HG03039 (cell line): ENCODE results near the gene ZMAT3.
A peak's percentile ranks its signal among the peaks of the same experiment; 100 is the strongest.
"Not testable (repeated sequence)": the region's sequence is repeated elsewhere in the genome, so short reads cannot be mapped to it uniquely, and the experiment has no call there.

Source experiments
- ATAC-seq: cut with Tn5 transposase; IDR thresholded peaks from one replicate; pipeline ENCODE4 v1.9.1; 2021; ENCODE audit warnings: mild to moderate bottlenecking, moderate library complexity; ENCODE audit not compliant: unreplicated experiment

ZMAT3 gene

DNA sequence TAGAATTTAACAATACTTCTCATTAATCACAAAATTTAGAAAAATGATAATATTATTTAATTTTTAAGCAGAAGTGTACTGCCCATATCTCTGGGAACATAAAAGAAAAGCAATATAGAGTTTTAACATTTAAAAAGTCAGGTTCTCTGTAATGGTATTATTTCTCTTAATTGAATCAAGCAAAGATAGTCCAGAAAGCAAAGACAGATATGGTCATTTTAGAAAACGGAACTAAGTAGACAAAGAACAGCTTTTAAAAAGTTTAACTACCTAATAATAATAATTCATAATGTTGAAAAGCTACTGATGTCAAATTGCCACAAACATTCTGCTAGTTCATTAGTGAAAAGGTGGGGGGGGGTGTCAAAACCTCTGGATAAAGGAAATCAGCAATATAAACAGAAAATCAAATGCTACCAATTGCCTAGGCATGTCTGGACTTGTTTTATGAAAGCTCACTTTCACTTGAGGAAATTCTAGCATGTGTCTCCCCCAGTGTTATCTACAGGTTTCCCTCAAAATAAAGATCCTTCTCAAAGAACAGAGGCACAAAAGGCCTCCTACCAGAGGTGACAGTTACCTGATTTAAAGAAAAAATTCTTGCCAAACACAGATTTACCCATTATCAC is 1.7 kb downstream of the ZMAT3 start:
- ATAC-seq = no peak

DNA sequence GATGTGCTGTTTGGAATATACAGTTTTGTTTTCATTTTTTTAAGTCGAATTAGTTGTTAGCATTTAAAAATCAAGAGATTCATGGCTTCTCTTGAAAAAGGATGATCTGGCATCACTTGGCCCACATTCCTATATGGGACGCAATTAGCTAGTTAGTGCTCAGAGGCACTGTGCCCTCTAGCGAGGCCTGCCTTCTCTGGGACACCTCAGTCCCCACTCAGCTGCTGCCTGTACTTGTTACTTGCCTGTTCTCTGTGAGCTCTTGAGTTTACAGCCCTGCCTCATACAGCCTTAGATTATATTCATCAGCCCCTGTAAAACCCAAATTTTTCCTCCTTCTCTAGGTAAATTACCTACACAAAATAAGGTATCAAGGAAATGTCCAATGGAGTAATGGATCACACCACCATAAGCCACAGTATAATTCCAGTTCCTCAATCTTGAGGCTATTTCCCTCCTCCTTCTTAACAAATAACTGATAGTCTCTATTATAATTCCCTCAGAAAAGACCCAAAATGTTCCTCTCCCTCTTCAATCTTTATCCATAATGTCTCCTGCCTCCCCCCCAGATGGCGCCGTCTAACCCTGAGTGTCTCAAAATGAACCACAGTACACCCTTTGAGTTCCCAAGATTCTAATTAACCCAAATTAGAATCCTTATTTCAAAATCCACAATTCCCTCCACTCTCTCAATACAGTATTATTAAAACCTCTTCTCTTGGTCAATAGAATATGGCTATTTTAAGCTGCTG is 2.7 kb downstream of the ZMAT3 start:
- ATAC-seq = no peak

DNA sequence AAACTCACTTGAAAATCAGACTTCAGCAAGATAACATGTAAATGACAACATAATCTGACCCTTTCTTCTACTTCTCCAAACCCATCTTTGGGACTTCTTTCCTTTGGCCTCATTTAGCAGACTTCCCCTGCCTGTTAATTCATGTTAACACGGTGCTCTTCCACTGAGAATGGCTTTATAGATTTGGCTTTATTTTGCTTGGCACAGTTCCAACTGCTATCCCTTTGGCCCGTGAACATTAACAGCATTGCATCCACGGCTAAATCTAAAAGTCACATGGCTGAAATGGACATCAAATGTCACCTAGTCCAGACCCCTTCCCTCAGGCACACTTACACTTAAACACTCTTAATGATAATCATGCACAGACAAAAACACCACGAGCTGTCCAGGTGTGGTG is 3.8 kb downstream of the ZMAT3 start:
- no peak for ATAC-seq

DNA sequence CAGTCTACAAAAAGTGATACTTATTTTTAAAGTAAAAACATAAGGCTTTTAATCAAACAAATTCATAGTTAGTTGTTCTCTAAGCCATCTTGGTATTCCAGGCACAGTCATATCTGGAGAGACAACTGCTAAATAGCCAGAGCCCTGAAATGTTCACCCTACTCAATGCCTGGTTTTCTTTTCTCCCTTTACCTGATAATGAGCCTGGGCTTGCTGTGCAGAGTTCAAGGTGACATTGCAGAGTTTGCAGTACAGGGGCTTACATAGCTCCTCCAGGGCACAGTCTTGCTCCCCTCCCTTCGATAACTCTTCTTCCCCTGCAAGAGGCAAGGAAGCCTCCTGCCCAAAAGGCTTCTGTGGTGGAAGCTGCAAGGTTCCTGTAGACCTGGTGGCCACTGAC is 4.3 kb downstream of the ZMAT3 start:
- ATAC-seq = no peak

DNA sequence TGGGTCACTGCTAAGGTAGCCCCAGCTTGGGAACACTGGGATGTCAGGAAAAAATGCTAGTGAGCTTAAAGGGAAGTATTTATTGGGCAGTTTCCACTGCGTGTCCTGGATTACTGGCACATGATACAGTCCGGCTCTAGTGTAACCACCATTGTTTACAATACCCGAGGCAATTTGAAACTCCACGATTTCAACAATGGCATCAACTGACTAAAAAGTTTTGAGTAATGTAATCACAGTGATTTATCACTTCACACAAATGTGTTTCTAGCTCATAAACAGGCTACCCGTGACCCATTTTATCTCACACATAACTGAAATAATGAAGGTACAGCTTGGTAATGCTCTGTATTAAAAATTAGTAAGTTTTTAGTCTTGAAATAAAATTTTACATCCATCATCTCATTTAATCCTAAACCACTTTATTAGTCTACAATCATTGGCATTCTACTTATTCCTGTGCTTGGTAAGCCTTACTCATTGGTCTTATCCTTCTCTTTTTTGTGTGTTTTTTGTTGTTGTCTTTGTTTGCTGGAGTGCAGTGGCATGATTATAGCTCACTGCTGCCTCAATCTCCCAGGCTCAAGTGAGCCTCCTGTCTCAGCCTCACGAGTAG is 7.6 kb downstream of the ZMAT3 start:
- ATAC-seq = no peak

DNA sequence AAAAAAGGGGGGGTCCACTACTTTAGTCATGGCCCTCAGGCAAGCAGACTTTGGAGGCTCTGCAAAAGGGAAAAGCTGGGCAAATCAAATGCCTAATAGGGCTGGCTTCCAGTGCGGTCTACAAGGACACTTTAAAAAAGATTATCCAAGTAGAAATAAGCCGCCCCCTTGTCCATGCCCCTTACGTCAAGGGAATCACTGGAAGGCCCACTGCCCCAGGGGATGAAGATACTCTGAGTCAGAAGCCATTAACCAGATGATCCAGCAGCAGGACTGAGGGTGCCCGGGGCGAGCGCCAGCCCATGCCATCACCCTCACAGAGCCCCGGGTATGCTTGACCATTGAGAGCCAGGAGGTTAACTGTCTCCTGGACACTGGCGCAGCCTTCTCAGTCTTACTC is 15.3 kb downstream of the ZMAT3 start:
- ATAC-seq = no peak

DNA sequence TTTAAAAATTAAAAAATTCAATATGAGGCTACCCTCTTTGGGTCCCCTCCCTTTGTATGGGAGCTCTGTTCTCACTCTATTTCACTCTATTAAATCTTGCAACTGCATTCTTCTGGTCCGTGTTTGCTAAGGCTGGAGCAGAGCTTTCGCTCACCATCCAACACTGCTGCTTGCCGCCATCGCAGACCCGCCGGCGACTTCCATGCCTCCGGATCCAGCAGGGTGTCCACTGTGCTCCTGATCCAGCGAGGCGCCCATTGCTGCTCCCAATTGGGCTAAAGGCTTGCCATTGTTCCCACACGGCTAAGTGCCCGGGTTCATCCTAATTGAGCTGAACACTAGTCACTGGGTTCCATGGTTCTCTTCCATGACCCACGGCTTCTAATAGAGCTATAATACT is 17.0 kb downstream of the ZMAT3 start:
- not testable (repeated sequence) for ATAC-seq

DNA sequence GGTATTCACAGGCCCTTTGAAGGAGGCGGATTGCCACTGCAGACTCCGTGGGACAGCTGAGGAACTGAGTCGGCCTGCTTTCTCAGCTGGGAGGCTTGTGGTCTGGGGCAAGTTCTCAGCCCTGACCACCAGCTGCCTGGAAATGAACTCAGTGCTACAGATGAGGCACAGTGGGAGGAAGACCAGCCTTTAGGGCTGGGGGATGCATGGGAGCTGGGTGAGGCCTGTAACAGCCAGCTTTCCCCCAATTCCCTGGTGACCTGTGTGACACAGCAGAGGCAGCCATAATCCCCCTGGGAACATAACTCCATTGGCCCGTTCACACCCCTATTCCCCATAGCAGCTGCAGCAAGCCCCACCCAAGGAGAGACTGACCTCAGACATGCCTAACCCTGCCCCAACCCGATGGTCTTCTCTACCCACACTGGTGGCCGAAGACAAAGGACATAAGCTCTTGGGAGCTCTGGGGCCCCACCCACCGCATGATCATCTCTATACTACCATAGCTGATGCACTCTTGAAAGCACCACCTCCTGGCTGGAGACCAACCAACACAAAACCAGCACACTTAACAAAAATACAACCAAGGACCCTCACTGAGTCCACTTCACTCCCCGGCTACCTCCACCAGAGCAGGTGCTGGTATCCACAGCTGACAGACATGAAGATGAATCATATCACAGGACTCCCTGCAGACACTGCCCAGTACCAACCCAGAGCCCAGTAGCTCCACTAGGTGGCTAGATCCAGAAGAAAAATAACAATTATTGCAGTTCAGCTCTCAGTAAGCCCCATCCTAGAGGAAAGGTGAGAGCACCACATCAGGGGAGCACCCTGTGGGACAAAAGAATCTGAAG is 24.9 kb downstream of the ZMAT3 start:
- peak; percentile 82 for ATAC-seq

DNA sequence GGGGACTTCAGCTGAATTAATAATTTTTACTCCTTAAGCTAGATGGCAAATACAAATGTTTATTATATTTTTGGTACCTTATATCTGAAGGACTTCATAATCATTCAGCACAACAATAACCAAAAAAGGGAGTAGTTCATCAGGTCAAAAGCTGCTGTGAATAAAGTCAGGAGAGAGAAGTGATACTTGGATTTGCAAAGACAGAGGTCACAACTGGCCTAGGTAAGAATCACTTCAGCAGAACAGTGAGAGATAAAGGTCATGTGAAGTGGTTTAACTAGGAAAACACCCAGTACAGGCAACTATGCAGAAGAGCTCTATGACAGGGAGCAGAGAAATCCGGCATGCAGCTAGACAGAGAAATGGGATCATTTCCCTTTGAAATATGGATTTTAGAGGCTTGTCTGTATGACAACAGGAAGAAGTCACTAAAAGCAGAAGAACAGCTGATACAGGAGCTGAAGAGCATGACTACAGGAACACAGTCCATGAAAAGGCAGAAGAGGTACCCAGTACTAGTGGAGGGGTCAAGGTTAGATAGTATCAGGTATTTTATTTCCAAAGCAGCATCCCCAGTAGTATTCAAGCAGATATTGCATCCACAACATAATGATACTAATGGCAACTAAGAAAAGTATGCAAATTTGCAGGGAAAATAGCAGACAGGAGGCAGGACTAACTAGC is 25.7 kb downstream of the ZMAT3 start:
- peak; percentile 67 for ATAC-seq

DNA sequence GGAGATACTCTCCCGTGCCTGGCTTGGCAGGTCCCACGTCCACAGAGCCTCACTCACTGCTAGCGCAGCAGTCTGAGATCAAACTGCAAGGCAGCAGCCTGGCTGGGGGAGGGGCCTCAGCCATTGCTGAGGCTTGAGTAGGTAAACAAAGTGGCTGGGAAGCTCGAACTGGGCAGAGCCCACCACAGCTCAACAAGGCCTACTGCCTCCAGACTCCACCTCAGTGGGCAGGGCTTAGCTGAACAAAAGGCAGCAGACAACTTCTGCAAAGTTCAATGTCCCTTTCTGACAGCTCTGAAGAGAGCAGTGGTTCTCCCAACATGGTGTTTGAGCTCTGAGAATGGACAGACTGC is 32.7 kb downstream of the ZMAT3 start:
- ATAC-seq = not testable (repeated sequence)

DNA sequence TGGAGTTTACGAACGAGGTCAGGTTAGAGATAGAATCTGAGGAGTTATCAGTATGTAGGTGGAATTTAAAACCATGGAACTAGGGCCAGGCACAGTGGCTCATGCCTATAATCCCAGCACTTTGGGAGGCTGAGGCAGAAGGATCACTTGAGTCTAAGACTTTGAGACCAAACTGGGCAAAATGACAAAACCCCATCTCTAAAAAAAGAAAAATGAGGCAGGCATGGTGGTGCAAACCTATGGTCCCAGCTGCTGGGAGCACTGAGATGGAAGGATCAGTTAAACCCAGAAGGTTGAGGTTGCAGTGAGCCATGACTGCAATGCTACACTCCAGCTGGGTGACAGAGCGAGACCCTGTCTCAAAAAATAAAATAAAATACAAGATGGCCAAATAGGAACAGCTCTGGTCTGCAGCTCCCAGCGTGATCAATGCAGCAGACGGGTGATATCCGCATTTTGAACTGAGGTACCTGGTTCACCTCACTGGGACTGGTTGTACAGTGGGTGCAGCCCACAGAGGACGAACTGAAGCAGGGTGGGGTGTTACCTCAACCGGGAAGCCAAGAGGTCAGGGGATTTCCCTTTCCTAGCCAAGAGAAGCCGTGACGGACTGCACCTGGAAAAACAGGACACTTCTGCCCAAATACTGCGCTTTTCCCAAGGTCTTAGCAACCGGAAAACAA is 33.3 kb downstream of the ZMAT3 start:
- ATAC-seq = no peak

DNA sequence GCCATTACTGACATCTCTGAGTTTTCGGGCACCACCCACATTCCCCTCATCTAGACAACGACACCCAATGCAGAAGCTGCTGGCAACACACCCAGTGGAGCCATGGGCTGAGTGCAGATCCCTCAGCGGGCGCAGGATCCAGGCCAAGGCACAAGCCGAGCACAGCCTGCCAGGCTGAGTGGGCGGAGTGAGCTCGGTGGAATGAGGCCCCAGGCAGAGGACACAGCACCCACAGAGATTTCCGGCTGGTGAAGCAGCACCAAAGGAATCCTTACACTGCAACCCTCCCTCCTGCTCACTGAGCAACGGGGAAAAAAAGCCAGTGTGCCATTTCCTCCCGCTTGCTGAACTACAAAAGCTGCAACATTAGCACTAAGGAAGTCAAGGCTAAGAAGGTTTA is 34.3 kb downstream of the ZMAT3 start:
- no peak for ATAC-seq

DNA sequence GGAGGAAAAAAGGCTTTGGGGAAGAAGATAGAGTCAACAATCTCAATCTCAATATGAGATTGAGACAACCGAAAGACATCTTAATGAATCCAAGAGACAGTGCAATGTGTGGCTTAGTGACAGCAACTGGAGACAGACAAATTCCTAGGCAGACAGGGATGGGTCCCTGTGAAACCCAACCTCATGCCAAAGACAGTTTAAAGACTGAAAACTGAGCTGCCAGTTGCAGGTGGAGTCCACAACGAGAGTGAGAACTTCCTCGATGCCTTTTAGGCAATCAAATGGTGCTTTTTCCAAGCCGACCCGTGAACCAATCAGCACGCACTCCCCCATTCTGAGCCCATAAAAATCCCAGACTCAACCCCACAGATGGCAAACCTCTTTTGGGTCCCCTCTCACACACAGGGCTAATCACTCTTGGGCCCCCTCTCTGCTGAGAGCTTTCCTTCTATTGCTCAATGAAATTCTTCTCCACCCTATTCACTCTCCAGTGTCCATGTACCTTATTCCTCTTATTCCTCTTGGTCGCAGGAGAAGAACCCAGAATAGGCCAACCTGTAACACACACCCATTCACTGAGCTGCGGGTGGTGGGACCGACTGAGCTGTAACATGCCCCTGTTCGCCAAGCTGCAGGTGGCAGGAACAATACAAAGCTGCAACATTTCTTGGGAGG is 34.8 kb downstream of the ZMAT3 start:
- ATAC-seq = no peak

DNA sequence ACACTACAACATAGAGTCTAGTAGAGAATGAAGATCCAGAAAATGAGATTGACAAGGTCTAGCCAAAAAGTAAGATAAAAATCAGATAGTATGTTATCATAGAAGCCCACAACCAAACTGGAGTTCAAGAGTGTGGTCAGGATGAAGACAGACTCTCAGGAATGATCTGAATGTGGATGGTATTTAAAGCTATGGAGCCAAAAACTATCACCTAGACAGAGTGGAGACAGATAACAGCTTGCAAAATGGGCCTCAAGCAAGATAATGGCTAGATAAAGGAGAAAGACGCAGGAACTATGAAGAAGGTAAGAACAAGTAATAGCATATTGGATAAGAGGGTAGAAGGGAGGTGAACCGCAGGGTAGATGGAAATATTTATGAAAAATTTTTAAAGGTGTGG is 35.4 kb downstream of the ZMAT3 start:
- no peak for ATAC-seq

DNA sequence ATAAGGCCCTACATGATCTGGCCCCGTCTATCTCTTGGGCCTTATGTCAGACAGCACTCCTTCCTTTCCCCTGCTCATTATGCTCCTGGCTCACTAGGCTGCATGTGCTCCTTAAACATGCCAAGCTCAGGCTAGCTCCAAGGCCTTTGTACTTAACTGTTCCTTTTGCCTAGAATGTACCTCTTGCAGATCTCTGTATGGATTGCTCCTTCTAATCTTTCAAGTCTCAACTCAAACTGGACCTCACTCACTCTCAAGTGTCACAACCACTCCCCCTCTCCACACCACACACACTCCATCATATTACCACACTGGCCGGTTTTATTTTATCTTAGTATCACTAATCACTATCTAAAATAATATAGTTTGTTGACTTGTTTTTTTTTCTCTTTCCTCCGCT is 36.4 kb downstream of the ZMAT3 start:
- no peak for ATAC-seq

DNA sequence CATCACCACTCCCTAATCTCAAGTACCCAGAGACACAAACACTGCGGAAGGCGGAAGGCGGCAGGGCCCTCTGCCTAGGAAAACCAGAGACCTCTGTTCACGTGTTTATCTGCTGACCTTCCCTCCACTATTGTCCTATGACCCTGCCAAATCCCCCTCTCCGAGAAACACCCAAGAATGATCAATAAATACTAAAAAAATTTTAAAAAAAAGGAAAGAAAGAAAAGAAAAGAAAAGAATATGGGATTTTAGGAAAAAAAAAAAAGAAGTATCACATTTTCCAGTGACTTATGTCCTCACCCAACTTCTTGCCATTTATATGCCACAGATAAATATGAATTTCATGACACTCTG is 38.3 kb downstream of the ZMAT3 start:
- ATAC-seq = not testable (repeated sequence)

DNA sequence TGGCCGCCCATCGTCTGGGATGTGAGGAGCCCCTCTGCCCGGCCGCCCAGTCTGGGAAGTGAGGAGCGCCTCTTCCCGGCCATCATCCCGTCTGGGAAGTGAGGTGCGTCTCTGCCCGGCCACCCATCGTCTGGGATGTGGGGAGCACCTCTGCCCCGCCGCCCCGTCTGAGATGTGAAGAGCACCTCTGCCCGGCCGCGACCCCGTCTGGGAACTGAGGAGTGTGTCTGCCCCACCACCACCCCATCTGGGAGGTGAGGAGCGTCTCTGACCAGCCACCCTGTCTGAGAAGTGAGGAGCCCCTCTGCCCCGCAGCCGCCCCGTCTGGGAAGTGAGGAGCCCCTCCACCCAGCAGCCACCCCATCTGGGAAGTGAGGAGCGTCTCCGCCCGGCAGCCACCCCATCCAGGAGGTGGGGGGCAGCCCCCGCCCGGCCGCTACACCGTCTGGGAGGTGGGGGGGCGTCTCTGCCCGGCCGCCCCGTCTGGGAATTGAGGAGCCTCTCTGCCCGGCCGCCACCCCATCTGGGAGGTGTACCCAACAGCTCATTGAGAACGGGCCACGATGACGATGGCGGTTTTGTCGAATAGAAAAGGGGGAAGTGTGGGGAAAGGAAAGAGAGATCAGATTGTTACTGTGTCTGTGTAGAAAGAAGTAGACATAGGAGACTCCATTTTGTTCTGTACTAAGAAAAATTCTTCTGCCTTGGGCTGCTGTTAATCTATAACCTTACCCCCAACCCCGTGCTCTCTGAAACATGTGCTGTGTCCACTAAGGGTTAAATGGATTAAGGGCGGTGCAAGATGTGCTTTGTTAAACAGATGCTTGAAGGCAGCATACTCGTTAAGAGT is 38.9 kb downstream of the ZMAT3 start:
- not testable (repeated sequence) for ATAC-seq

DNA sequence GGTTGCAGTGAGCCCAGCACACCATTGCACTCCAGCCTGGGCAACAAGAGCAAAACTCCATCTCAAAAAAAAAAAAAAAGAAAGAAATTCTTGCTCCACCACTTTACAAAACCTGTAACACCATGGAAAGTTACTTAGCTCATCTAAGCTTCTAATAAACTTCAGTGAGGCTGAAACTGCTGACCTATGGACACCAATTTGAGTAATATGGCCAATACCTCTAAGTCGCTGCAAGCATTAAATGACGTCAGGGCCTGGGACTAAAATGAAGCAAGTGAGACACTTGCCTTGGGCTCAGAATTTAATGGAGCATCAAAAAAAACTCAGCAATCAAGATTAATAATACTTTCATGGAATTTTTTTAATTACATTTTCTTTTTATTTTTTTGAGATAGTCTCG is 42.5 kb downstream of the ZMAT3 start:
- no peak for ATAC-seq

DNA sequence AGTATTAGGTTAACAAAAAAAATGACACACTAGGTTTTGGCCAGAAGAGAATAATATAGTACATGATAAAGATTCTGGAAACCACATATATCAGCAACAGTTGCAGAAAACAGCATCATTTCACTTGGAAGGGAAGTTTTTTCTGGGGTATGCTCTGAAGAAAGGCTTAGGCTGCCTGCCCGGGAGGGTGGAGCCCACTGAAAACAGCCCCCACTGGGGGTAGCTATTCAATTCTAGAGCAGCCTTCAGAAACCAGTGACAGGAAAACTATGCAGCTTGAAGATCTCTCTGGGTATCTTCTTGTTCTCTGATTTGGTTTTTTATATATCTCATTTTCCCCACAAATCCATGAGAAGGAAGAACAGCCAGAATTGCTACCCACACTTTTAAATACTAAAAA is 43.2 kb downstream of the ZMAT3 start:
- no peak for ATAC-seq
